DOHH2 (cell line): Measurements from ENCODE around the gene LRCH1.

Experiments used
- CTCF ChIP-seq: fragments of 200-600 bp; sonication (generic); IDR thresholded peaks from one replicate; pipeline ENCODE4 v1.5.1; 2014; ENCODE audit warnings: antibody characterized with exemption, mild to moderate bottlenecking, low read depth, low read length; ENCODE audit not compliant: poor library complexity, severe bottlenecking
- EZH2phosphoT487 ChIP-seq: fragments of 200-600 bp; sonication (generic); IDR thresholded peaks from 2 replicates; pipeline ENCODE4 v1.6.1; 2017; ENCODE audit warnings: borderline replicate concordance, mild to moderate bottlenecking, antibody characterized with exemption, low read length, moderate library complexity, mixed read lengths

- TF ChIP-seq CTCF (no peak), EZH2phosphoT487 (no peak)
Measured at GRCh38 chr13:46753137-46753536, 200.2 kb downstream of the LRCH1 start.
